ENCODE measurements around the gene WDR89. TPM values are rescaled to one million over a fixed set of nuclear protein-coding genes. Genes with fewer than 3 reads are reported as not detected.
"Not testable (repeated sequence)": the region's sequence is repeated elsewhere in the genome, so short reads cannot be mapped to it uniquely, and the experiment has no call there.

WDR89 gene
- total and polyA plus RNA-seq, 7 donors, result 5.9 to 12.3 (median 9.7) TPM

- no peaks in the 10 kb centered on the region for H3K4me1 ChIP-seq
- H3K9me3 ChIP-seq, result no peaks in the 10 kb centered on the region
- H3K4me3 ChIP-seq, result no peak overlapping the region
- H3K27ac ChIP-seq, result no peak overlapping the region
- H3K36me3 ChIP-seq (ENCODE audit: insufficient read depth in 1 of 2, low read depth in 1 of 2), result no peaks in the 10 kb centered on the region
- H3K27me3 ChIP-seq (ENCODE audit: insufficient read depth in 3 of 3, low read length in 2 of 3), result no peaks in the 10 kb centered on the region
- ATAC-seq, result no peak
- TF ChIP-seq, protein P1, sequence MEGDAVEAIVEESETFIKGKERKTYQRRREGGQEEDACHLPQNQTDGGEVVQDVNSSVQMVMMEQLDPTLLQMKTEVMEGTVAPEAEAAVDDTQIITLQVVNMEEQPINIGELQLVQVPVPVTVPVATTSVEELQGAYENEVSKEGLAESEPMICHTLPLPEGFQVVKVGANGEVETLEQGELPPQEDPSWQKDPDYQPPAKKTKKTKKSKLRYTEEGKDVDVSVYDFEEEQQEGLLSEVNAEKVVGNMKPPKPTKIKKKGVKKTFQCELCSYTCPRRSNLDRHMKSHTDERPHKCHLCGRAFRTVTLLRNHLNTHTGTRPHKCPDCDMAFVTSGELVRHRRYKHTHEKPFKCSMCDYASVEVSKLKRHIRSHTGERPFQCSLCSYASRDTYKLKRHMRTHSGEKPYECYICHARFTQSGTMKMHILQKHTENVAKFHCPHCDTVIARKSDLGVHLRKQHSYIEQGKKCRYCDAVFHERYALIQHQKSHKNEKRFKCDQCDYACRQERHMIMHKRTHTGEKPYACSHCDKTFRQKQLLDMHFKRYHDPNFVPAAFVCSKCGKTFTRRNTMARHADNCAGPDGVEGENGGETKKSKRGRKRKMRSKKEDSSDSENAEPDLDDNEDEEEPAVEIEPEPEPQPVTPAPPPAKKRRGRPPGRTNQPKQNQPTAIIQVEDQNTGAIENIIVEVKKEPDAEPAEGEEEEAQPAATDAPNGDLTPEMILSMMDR (IDR thresholded peaks at IDR 0.05), result no peak
- intact Hi-C loops (cut with DNase I), result no loop called here
- DNase-seq, result no peak
Observed at GRCh38 chr14:63670692-63671091, 29.0 kb upstream of the WDR89 start.

DNA sequence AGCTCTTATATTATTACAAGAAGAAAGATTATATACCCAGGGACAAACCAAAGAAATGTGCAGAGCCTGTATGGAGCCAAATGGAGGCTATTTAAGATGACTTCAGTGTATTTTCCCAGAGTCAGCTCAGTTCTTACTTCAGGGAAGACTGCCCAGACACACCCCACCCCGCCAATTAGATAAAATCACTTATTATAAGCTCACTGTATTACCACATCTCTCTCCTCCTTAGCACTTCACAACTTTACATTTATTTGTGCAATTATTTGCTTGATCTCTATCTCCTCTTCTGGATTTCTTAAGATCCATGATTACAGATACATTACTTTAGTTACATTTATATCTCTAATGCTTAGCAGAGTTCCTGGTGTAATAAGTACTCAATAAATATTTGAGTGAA is 24.7 kb upstream of the WDR89 start:
- Histone ChIP-seq H3K27ac (no peak overlapping the region), H3K4me1 (no peaks in the 10 kb centered on the region), H3K9me3 (no peaks in the 10 kb centered on the region), H3K4me3 (no peak overlapping the region), H3K36me3 (ENCODE audit: insufficient read depth in 1 of 2, low read depth in 1 of 2) (no peaks in the 10 kb centered on the region), H3K27me3 (ENCODE audit: insufficient read depth in 3 of 3, low read length in 2 of 3) (no peaks in the 10 kb centered on the region)
- ATAC-seq (no peak), DNase-seq (no peak)
- 72 to 87% (median 79%) methylated on average over 1 of the region's 1 CpG for WGBS, 3 donors
- intact Hi-C loops (cut with DNase I), result no loop called here
- TF ChIP-seq, protein P1 (IDR thresholded peaks at IDR 0.05), result no peak

GRCh38 chr14:63663428-63664341 is 22.0 kb upstream of the WDR89 start:
- 88 to 94% (median 92%) methylated on average over 12 of the region's 12 CpGs for WGBS, 3 donors
- Histone ChIP-seq H3K27me3 (ENCODE audit: insufficient read depth in 3 of 3, low read length in 2 of 3) (no peaks in the 10 kb centered on the region), H3K4me3 (no peak overlapping the region), H3K9me3 (no peaks in the 10 kb centered on the region), H3K27ac (no peak overlapping the region), H3K4me1 (no peaks in the 10 kb centered on the region), H3K36me3 (ENCODE audit: insufficient read depth in 1 of 2, low read depth in 1 of 2) (no peaks in the 10 kb centered on the region)
- ATAC-seq (no peak), DNase-seq (no peak)
- intact Hi-C loops (cut with DNase I), result no loop called here
- TF ChIP-seq, protein P1 (IDR thresholded peaks at IDR 0.05), result no peak

- no peaks in the 10 kb centered on the region for H3K27me3 ChIP-seq (ENCODE audit: insufficient read depth in 3 of 3, low read length in 2 of 3)
- TF ChIP-seq, protein P1 (IDR thresholded peaks at IDR 0.05), result no peak
- no peak overlapping the region for H3K4me3 ChIP-seq
- ATAC-seq, result no peak
- H3K36me3 ChIP-seq (ENCODE audit: insufficient read depth in 1 of 2, low read depth in 1 of 2), result no peaks in the 10 kb centered on the region
- no peak for DNase-seq
- intact Hi-C loops (cut with DNase I), result no loop called here
- 87 to 89% (median 88%) methylated on average over 8 of the region's 8 CpGs for WGBS, 3 donors
- H3K9me3 ChIP-seq, result no peaks in the 10 kb centered on the region
- no peak overlapping the region for H3K27ac ChIP-seq
- H3K4me1 ChIP-seq, result no peaks in the 10 kb centered on the region
Observed at GRCh38 chr14:63662776-63663175, 21.1 kb upstream of the WDR89 start.

DNA sequence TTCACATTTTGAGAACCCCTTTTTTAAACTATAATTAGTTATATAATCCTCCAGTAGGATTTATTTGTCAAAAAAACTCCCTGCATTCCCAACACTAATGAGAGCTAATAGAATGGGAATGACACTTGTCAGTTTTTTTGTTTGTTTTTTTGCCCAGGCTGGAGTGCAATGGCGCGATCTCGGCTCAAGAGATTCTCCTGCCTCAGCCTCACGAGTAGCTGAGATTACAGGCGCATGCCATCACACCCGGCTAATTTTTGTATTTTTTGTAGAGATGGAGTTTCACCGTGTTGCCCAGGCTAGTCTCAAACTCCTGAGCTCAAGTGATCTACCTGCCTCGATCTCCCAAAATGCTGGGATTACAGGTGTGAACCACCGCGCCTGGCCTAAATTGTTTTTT is 20.2 kb upstream of the WDR89 start:
- H3K36me3 ChIP-seq (ENCODE audit: insufficient read depth in 1 of 2, low read depth in 1 of 2); H3K27me3 ChIP-seq (ENCODE audit: insufficient read depth in 3 of 3, low read length in 2 of 3); DNase-seq; H3K4me1 ChIP-seq; H3K9me3 ChIP-seq; intact Hi-C loops (cut with DNase I); ATAC-seq; H3K27ac ChIP-seq; H3K4me3 ChIP-seq: not testable (repeated sequence)
- 93 to 97% (median 94%) methylated on average over 10 of the region's 10 CpGs for WGBS, 3 donors

Data from psoas muscle (tissue), 8 donors.